Measurements from ENCODE around the gene C4orf50.

DNA sequence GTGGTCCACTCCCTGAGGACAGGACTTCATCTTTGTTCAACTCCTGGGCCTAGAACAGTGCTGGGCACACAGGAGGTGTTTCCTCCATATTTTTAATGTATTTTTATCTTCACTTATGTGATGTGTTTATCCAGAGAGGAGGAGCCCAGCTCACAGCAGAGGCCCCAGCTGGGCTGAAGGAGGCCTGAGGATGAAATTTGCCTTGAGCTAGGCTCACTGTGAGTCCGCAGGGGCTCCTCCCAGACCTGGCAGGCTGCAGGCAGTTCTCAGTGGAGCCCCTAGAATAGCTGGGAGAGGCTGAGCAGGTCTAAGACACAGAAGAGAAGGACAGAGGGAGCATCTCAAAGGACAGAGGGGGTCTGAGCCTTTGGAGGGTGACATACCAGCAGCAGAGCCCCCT lies 26.8 kb downstream of the C4orf50 start:
- TF ChIP-seq, protein P1, sequence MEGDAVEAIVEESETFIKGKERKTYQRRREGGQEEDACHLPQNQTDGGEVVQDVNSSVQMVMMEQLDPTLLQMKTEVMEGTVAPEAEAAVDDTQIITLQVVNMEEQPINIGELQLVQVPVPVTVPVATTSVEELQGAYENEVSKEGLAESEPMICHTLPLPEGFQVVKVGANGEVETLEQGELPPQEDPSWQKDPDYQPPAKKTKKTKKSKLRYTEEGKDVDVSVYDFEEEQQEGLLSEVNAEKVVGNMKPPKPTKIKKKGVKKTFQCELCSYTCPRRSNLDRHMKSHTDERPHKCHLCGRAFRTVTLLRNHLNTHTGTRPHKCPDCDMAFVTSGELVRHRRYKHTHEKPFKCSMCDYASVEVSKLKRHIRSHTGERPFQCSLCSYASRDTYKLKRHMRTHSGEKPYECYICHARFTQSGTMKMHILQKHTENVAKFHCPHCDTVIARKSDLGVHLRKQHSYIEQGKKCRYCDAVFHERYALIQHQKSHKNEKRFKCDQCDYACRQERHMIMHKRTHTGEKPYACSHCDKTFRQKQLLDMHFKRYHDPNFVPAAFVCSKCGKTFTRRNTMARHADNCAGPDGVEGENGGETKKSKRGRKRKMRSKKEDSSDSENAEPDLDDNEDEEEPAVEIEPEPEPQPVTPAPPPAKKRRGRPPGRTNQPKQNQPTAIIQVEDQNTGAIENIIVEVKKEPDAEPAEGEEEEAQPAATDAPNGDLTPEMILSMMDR (IDR thresholded peaks at IDR 0.05) = no peak
- TF ChIP-seq EZH2 (IDR thresholded peaks at IDR 0.05; ENCODE audit: borderline replicate concordance, insufficient read depth, low read depth, low read length, poor library complexity, severe bottlenecking) = no peak
